NB4 (cell line): ENCODE measurements around the gene SASH1.

Experiments
- CTCF ChIP-seq: IDR thresholded peaks from one replicate; pipeline ENCODE4 v1.5.1; 2012; ENCODE audit warnings: low read depth, low read length
- POLR2A ChIP-seq: IDR thresholded peaks from 2 replicates; pipeline ENCODE4 v1.6.1; 2011; ENCODE audit warnings: mild to moderate bottlenecking; ENCODE audit not compliant: insufficient read length; ENCODE audit errors: extremely low read depth

- TF ChIP-seq CTCF = no peak
- TF ChIP-seq POLR2A = no peak
These were observed 250.6 kb downstream of the SASH1 start for GRCh38 chr6:148593130-148593812.
